Endodermal cell (in vitro differentiated cells): Measurements from ENCODE around the gene PCBP3. TPM values are rescaled to one million over a fixed set of nuclear protein-coding genes. Genes with fewer than 3 reads are reported as not detected.

ENCODE experiments used
- DNase-seq: peaks from one replicate; pipeline ENCODE4 v3.0.0-alpha.2; 2017
- H3K27ac ChIP-seq: 2 replicates; pipeline ENCODE4 v1.5.1; 2013; ENCODE audit warnings: mild to moderate bottlenecking, low read depth, low read length, moderate library complexity
- H3K27me3 ChIP-seq: 2 replicates; pipeline ENCODE4 v1.6.1; 2013; ENCODE audit warnings: mild to moderate bottlenecking, low read length, moderate library complexity; ENCODE audit not compliant: insufficient read depth, control insufficient read depth, poor library complexity, severe bottlenecking
- H3K36me3 ChIP-seq: 2 replicates; pipeline ENCODE4 v1.7.0; 2013; ENCODE audit warnings: mild to moderate bottlenecking, low read length, moderate library complexity; ENCODE audit not compliant: control insufficient read depth, insufficient read depth
- H3K4me1 ChIP-seq: one replicate; pipeline ENCODE4 v1.7.0; 2013; ENCODE audit warnings: low read length; ENCODE audit not compliant: control insufficient read depth, insufficient read depth
- H3K4me3 ChIP-seq: 2 replicates; pipeline ENCODE4 v1.5.1; 2013; ENCODE audit warnings: mild to moderate bottlenecking, low read length, moderate library complexity
- H3K9ac ChIP-seq: 2 replicates; pipeline ENCODE4 v1.6.1; 2013; ENCODE audit warnings: mild to moderate bottlenecking, low read length, moderate library complexity; ENCODE audit not compliant: poor library complexity, severe bottlenecking; ENCODE audit errors: extremely low read depth
- H3K9me3 ChIP-seq: 2 replicates; pipeline ENCODE4 v1.6.1; 2013; ENCODE audit warnings: mild to moderate bottlenecking, low read length, moderate library complexity; ENCODE audit not compliant: control insufficient read depth
- H3K27ac Mint-ChIP-seq: 2 replicates; pipeline ENCODE4 v1.8.0; 2020; ENCODE audit warnings: mixed read lengths
- H3K27me3 Mint-ChIP-seq: 2 replicates; pipeline ENCODE4 v1.8.0; 2021; ENCODE audit warnings: mild to moderate bottlenecking, mixed read lengths; ENCODE audit not compliant: insufficient read depth
- H3K36me3 Mint-ChIP-seq: 2 replicates; pipeline ENCODE4 v1.8.0; 2020; ENCODE audit warnings: low read depth, mixed read lengths
- H3K4me1 Mint-ChIP-seq: 2 replicates; pipeline ENCODE4 v1.8.0; 2020; ENCODE audit warnings: mixed read lengths
- H3K4me3 Mint-ChIP-seq: 2 replicates; pipeline ENCODE4 v1.8.0; 2020; ENCODE audit warnings: mild to moderate bottlenecking, moderate library complexity, mixed read lengths
- H3K9me3 Mint-ChIP-seq: 2 replicates; pipeline ENCODE4 v1.8.0; 2020; ENCODE audit warnings: mild to moderate bottlenecking, mixed read lengths
- WGBS, 2 experiments: methylation state at CpG; one replicate each; pipeline versions ENCODE4 v1.1.5 to v1.1.7; 2013; ENCODE audit warnings: missing lambda C conversion rate in 2 of 2, mixed read lengths in 1 of 2; ENCODE audit not compliant: insufficient coverage in 1 of 2, insufficient read length in 1 of 2; 5-methylcytosine and 5-hydroxymethylcytosine counted together
- total RNA-seq, 2 donors: library from RNA; stranded (reverse); fragmentation: NEBNext Ultra II Directional in 1 of 2; extraction: Animal tissue kit (Norgen Biotek cat#: 25700) in 1 of 2; gene quantifications; 2 replicates in 1 of 2; 3 replicates in 1 of 2; pipeline ENCODE4 v1.2.1, GENCODE V29; 2021
- TF ChIP-seq, protein P1 (sequence below): fragments of 200-600 bp; sonication (generic); conservative IDR thresholded peaks from 2 replicates; pipeline ENCODE4 v1.5.0; 2021; ENCODE audit warnings: antibody characterized with exemption, mild to moderate bottlenecking

Gene PCBP3
- total RNA-seq, 2 donors from 2014 or later = 2.1 to 10.6 TPM

DNA sequence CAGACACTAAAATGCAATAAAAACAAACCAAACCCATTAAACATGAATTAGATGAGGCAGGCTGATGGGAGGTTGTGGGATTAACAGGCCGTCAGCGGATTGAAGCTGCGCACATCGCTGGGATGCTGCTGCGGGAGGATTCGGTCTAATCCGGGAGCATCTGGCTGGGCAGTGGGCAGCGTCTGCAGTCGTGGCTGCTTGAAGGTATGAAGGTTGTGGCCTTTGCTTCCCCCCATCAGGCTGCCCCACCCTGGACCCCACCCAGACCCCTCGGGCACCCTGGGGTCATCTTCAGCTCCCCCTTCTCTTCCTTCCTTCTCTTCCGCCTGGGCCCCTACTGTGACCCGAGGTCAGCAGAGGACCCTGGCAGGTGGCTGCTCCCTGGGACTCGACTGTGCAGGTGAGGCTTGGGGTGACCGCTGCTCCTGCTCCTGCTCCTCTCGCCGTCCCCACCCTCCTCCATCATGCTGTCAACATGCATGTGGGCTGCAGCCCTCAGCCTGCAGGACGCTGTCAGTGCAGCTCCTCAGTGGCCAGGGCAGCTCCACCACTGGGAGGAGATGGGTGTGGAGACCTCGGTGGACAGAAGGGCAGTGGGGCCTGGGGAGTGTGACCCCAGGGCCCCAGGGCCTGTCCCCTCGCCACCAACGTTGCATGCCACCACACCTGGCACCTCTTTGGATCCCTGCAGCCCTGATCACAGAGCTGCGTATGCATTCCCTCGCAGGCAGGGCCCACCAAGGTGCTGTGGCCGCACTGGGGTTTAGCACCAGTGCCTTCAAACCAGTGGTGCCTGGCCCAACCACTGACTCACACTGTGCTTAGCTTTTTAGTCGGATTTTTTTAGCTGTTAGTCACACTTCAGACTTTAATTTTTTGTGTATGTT lies 225.8 kb downstream of the PCBP3 start:
- no peak overlapping the region for H3K27ac ChIP-seq
- H3K27me3 ChIP-seq = no peaks in the 10 kb centered on the region
- Mint-ChIP-seq H3K9me3 (no peaks in the 10 kb centered on the region), H3K27me3 (no peaks in the 10 kb centered on the region), H3K36me3 (no peaks in the 10 kb centered on the region), H3K4me3 (no peak overlapping the region), H3K27ac (no peak overlapping the region), H3K4me1 (no peaks in the 10 kb centered on the region)
- peak; percentile 35 for DNase-seq
- no peak overlapping the region for H3K9ac ChIP-seq
- no peak overlapping the region for H3K4me3 ChIP-seq
- no peaks in the 10 kb centered on the region for H3K9me3 ChIP-seq
- TF ChIP-seq, protein P1, sequence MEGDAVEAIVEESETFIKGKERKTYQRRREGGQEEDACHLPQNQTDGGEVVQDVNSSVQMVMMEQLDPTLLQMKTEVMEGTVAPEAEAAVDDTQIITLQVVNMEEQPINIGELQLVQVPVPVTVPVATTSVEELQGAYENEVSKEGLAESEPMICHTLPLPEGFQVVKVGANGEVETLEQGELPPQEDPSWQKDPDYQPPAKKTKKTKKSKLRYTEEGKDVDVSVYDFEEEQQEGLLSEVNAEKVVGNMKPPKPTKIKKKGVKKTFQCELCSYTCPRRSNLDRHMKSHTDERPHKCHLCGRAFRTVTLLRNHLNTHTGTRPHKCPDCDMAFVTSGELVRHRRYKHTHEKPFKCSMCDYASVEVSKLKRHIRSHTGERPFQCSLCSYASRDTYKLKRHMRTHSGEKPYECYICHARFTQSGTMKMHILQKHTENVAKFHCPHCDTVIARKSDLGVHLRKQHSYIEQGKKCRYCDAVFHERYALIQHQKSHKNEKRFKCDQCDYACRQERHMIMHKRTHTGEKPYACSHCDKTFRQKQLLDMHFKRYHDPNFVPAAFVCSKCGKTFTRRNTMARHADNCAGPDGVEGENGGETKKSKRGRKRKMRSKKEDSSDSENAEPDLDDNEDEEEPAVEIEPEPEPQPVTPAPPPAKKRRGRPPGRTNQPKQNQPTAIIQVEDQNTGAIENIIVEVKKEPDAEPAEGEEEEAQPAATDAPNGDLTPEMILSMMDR = no peak
- WGBS, 2 experiments = 86 to 87% methylated on average over 6 to 24 of the region's 24 CpGs
- H3K4me1 ChIP-seq = no peaks in the 10 kb centered on the region
- no peaks in the 10 kb centered on the region for H3K36me3 ChIP-seq

DNA sequence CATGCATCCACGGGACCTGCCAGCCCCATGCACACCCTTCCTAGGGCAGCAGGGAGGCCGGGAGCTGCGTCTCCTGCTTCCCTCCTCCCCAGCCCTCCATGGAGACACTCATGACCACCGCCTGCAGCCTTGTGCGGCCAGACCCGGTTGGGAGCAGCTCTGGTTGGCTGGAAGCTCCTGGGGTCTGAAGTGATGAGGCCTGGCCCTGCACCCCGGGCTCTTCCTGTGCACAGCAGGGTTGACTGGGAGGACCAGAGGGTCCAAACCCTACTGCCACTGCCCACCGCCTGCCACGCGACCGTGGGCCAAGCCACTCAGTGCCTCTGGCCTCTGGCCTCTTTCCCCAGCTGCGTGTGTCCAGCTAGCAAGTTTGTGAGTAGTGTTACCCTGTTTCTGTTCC lies 226.9 kb downstream of the PCBP3 start:
- no peak overlapping the region for H3K4me3 ChIP-seq
- no peak overlapping the region for H3K9ac ChIP-seq
- Mint-ChIP-seq H3K9me3 (no peaks in the 10 kb centered on the region), H3K27me3 (no peaks in the 10 kb centered on the region), H3K36me3 (no peaks in the 10 kb centered on the region), H3K4me3 (no peak overlapping the region), H3K27ac (no peak overlapping the region), H3K4me1 (no peaks in the 10 kb centered on the region)
- no peak overlapping the region for H3K27ac ChIP-seq
- peak; percentile 42 for DNase-seq
- no peaks in the 10 kb centered on the region for H3K9me3 ChIP-seq
- TF ChIP-seq, protein P1 = no peak
- 87 to 94% methylated on average over 3 to 12 of the region's 12 CpGs for WGBS, 2 experiments
- H3K4me1 ChIP-seq = no peaks in the 10 kb centered on the region
- H3K27me3 ChIP-seq = no peaks in the 10 kb centered on the region
- H3K36me3 ChIP-seq = no peaks in the 10 kb centered on the region

DNA sequence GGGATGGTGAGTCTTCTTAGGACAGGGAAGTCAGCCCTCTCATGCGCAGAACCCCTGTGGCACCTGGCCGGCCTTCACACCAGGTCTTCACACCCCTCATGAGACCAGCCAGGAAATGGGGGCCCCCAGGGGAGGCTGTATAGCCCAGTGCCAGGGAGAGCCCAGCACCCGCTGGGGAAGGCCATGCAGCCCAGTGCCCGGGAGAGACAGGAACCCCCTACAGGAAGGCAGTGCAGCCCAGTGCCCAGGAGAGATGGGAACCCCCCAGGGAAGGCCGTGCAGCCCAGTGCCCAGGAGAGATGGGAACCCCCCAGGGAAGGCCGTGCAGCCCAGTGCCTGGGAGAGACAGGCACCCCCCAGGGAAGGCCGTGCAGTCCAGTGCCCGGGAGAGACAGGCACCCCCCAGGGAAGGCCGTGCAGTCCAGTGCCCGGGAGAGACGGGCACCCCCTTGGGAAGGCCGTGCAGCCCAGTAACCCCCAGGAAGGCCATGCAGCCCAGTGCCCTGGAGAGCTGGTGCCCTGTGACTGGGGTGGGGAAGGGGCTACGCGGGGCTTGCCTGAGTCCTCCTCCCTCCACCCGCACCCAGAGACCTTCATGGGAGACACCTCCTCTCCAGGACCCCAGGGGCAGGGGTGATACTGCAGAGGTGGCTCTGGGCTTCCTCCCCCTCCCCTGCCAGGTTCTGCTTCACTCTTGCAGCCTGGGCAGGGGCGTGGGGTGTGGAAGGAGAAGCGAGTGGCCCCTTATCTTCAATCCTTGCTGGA lies 227.5 kb downstream of the PCBP3 start:
- H3K27ac ChIP-seq = no peak overlapping the region
- H3K9me3 ChIP-seq = no peaks in the 10 kb centered on the region
- H3K9ac ChIP-seq = no peak overlapping the region
- H3K27me3 ChIP-seq = no peaks in the 10 kb centered on the region
- 87 to 90% methylated on average over 3 to 17 of the region's 17 CpGs for WGBS, 2 experiments
- no peak overlapping the region for H3K4me3 Mint-ChIP-seq
- H3K9me3 Mint-ChIP-seq = no peaks in the 10 kb centered on the region
- H3K4me1 Mint-ChIP-seq = no peaks in the 10 kb centered on the region
- no peaks in the 10 kb centered on the region for H3K36me3 ChIP-seq
- DNase-seq = peak; percentile 32
- TF ChIP-seq, protein P1 = no peak
- H3K36me3 Mint-ChIP-seq = no peaks in the 10 kb centered on the region
- no peaks in the 10 kb centered on the region for H3K27me3 Mint-ChIP-seq
- no peak overlapping the region for H3K27ac Mint-ChIP-seq
- no peaks in the 10 kb centered on the region for H3K4me1 ChIP-seq
- no peak overlapping the region for H3K4me3 ChIP-seq
